ENCODE data around the gene AKR1C1. TPM values are rescaled to one million over a fixed set of nuclear protein-coding genes. Genes with fewer than 3 reads are reported as not detected.

The AKR1C1 gene
- total RNA-seq, 2 donors from 2014 or later, result 91.5 to 160 TPM

Other genes starting within 250 kb of the AKR1C1 start
- 10 to 100 TPM; 11.1 to 17.6 TPM for gene AKR1E2, start 137.2 kb upstream of the AKR1C1 start, total RNA-seq
- gene AKR1C2, start 40.4 kb downstream of the AKR1C1 start, total RNA-seq, result 10 to 100 TPM; 44.9 to 93.3 TPM
- 10 to 100 TPM; 77.4 to 92.9 TPM for gene AKR1C3, start 131.0 kb downstream of the AKR1C1 start, total RNA-seq
- gene AKR1C8, start 221.7 kb downstream of the AKR1C1 start, total RNA-seq, result not detected
- gene AKR1C4, start 233.4 kb downstream of the AKR1C1 start, total RNA-seq, result not detected

Measured in thoracic aorta (tissue), 2 donors.